ACHN (cell line): ENCODE measurements around the gene ZNF23.
A peak's percentile ranks its signal among the peaks of the same experiment; 100 is the strongest.

Source experiments
- DNase-seq: peaks from one replicate; pipeline ENCODE4 v3.0.0-alpha.2; 2015
- in situ Hi-C: cut with HindIII; loops from 2 replicates; pipeline ENCODE4 v1.10.0; 2017; ENCODE audit warnings: low sequenced_read_pairs, low pct_ligation_motif_present, low pct_unique_long_range_greater_than_20kb

ZNF23 gene

DNA sequence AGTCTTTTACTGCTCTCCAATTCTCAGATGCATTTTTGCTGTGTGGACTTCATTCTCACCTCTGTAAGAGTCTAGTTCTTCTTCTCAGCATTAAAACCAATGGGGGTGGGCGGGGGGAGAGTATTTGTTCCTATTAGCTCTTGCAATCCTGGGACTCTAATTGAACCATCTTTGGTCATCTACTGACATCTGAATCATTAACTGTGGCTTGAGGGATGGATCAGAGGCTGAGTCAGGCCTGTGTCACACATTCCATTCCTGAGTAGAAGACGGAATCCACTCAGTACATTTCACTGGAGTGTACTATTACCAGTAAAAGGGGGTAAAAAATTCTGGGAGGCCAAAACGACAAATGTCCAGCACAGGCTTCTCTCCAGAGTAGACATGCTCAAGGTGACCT, 12.8 kb upstream of the ZNF23 start:
- DNase-seq = peak; percentile 74
- in situ Hi-C loops = no loop called here

DNA sequence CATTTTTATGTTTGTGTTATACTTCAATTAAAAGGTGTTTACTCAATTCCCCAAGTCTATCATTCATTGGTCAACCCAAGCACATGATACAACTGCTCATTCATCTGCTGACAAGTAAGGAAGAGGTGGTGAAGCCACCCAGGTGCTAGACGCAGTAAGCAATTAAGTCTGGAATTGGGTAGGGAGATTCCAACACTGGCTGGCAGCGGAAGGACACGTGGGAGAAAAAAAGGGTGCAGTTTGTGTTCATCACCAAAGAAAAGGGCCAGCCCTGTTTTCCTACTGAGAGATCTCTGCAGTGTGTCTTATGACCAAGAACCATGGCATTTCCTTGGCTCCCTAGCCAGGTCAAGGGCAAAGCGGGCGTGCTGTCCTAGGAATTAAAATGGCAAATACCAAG, 11.8 kb upstream of the ZNF23 start:
- in situ Hi-C loops = no loop called here

DNA sequence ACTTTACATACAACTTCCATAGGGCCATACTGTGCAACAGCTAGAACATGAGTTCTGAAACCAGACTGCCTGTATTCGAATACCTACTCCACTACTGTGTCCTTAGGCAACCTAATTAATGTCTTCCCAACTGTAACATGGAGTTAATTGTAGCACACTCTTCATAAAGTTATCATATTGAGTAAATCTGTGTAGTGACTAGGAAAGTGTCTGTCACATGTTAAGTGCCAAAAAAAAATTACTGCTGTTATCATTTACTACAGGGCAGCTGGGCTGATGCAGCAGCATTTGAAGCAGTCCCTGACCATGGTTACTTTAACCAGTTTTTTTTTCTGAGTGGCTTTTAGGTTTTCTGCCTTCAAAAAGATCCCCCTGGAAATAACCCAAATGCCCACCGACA, 10.9 kb upstream of the ZNF23 start:
- in situ Hi-C loops = no loop called here
- DNase-seq = no peak

More for the DNA sequence above, 11.8 kb upstream of the ZNF23 start:
- DNase-seq = no peak

DNA sequence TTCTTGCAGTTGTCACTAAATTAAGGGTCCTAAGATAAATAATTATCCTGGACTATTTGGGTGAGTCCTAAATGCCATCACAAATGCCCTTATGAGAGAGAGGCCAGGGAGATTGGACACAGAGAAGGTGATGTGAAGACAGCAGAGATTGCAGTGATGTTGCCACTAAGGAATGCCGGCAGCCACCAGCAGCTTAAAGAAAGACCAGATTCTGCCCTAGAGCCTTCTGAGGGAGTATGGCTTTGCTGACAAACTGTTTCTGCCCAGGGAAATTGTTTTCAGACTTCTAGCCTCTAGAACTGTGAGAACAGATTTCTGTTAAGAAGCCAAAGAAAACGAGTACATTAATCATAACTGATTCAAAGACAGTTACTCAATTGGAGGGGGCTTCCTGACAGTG, 10.0 kb upstream of the ZNF23 start:
- in situ Hi-C loops = no loop called here
- DNase-seq = no peak

DNA sequence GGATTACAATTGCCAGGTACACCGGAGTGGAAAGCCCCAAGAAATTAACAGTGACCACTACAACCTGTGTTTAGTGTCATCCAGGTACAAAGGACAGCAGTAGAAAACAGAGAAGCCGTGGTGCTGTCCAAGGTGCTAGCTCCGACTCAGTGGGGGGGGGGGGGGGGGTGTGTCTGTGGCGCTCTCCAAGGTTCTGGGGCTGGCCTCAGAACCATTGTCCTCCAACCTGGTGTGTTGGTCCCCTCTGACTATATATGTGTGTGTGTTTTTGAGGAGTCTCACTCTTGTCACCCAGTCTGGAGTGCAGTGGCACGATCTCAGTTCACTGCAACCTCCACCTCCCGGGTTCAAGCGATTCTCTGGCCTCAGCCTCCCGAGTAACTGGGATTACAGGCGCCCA, 5.8 kb upstream of the ZNF23 start:
- in situ Hi-C loops = no loop called here
- DNase-seq = peak; percentile 55

DNA sequence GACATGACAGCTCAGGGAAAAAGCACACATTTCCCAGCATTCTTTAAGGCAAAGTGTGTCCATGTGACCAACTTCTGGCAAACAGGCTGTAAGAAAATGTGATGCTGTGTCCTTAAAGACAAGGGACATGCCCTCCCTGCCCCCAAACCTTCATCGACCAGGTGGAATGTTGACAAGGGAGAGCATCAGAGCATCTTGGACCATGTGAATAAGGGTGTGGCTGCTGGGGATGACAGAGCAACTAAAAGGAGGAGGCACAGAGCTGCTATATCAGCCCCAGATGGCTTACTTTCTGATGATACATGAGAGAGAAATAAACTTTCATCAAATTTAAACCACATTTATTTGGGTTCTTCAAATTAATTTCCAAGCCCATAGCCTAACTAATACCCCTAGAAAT, 2.2 kb upstream of the ZNF23 start:
- in situ Hi-C loops = no loop called here
- DNase-seq = no peak

DNA sequence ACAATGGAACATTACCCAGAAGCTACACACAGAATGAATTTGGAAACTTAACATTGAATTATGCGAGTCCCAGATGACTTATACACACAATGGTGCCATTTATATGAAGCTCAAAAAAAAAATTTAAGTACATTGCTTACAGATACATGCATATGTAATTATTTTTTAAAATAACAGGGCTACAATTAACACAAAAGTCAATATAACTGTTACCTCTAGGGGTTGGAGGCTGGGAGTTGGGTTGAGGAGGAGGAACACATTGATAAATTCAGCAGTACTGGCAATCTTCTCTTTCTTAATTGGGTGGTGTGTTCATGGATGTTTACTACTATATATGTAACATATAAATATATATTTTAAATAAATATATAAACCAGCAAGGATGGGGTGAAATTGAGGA, 1.1 kb downstream of the ZNF23 start:
- in situ Hi-C loops = no loop called here
- no peak for DNase-seq

DNA sequence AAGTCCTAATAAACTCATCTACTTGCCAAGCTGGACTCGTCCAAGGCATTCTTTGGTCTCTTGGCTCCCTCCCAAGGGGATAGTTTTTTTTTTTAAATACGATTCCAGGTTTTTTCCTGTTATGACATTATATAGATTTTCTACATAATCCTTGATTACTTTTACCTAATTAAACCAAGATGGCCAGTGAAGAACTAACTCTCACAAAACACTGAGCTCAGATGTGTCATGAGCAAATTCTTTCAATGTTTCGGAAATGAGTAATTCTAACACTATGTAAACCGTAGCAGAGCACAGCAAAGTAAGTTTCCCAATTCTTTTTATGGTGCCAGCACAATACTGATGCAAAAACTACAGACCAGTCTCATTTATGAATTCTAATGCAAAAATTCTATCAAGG, 1.8 kb downstream of the ZNF23 start:
- no peak for DNase-seq
- in situ Hi-C loops = no loop called here

DNA sequence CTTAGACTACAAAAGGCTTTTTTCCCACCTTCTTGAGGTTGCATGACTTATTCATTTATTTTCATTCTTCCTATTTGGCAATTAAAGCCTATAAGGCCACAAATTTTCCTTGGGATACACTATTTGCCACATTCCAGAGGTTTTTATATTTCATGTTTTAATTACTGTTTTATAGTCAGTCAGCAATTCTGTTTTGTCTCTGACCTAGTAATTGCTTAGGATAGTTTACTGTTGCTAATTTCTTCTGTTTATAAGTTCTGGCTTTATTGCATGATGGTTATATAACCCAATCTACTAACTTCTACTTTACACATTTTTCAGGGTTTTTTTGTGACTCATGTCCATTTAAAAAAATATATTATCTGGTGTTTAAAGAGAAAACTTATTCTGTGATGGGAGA, 2.5 kb downstream of the ZNF23 start:
- no peak for DNase-seq
- in situ Hi-C loops = no loop called here

DNA sequence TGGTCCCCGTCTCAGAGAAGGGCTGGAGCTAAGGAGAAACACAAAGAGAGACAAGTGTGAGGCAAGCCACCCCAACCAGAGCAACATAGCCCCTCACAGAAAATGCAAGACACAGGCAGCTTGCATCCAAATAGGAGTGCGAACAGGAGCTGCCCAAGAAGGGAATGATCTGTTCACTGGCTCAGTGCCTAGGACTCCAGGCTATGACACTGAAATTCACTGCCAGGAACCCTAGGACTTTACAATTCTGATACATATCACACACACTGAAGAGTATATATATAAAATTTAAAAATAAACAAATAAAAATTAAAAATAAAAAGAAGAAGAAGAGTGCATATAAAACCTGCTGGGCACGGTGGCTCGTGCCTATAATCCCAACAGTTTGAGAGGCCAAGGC, 5.2 kb downstream of the ZNF23 start:
- no peak for DNase-seq
- in situ Hi-C loops = no loop called here

DNA sequence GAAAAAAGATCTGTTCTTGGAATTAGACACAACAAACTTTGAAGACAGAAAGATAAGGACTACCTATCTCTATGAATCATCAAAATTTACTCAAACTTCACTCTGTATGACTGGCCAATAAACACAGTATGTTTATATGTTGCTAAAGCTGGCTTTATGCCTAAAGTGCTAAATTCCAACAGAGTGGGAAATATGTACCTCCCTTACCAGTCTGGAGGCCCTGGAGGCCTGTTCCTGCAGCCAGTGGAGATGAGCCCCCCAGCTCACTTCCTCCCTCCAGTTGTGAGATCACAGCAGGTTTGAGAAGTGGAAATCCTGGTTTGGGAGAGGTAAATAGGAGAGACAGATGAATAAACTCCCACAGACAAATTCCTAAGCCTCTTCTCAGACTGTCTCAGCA, 9.0 kb downstream of the ZNF23 start:
- no peak for DNase-seq
- in situ Hi-C loops = no loop called here

DNA sequence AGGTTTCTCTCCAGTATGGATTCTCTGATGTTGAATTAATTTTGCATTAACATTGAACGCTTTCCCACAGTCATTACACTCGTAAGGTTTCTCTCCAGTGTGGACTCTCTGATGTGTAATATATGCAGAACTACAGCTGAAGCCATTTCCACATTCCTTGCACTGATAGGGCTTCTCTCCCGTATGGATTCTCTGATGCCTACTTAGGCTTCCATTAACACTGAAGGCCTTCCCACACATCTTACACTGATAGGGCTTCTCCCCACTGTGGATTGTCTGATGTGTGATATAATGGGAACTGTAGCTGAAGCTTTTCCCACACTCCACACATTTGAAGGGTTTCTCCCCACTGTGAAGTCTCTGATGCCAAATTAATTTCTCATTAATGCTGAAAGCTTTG, 13.0 kb downstream of the ZNF23 start:
- peak; percentile 16 for DNase-seq
- in situ Hi-C loops = no loop called here

DNA sequence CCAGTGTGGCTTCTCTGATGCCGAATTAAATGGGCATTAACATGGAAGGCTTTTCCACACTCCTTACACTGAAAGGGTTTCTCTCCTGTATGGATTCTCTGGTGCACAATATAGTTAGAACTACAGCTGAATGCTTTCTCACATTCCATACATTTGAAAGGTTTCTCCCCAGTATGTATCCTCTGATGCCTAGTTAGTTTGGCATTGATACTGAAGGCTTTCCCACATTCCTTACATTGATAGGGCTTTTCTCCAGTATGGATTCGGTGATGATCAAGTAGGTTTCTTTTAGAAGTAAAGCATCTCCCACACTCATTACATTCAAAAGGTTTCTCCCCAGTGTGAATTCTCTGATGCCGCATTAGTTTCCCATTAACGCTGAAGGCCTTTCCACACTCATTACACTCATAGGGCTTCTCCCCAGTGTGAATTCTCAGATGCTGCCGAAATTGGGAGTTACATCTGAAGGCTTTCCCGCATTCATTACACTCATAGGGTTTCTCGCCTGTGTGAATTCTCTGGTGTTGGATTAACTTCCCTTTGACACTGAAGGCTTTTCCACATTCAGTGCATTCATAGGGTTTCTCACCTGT, 13.7 kb downstream of the ZNF23 start:
- DNase-seq = no peak
- in situ Hi-C loops = no loop called here

DNA sequence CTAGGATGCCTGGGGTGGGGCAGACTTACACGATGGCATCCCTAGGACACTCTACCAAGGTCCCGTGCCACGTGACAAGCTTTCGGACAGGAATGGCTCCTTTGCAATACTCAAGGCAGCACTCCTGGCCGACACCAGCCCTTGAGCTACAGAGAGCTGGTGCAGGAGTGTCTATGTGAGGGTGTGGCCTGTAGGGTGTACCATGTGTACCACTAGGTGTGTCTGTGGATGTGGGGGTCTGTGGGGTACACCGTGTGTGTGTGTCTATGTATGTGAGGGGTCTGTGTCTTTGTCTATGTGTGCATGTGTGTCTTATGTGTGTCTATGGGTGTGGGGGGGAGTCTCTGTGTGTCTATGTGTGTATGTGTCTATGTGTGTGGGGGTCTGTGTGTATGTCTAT, 18.3 kb downstream of the ZNF23 start:
- in situ Hi-C loops = no loop called here

DNA sequence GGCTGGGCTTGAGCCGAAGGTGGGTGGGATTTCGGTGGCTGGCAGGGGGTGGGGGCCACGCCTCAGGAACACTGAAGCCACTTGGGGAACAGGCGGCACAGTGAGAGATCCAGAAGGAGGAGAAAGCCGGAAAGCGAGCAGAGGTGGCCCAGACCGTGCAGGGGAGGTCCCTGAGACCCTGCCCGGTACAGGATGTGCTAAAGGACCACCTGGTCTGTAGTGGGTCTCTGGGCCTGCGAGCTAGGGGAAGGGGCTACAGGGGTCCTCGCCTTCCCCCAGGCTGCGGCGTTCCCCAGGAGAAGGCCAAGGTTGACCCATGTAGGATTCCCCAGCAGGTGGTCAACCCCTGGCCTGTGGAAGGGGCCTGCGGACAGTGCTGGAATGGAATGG, 20.0 kb downstream of the ZNF23 start, which contains the start of gene TLE7:
TSS of gene TLE7 (minus strand) at position 4 of the 390 bp plus-strand sequence. CDS start 8,730 bp downstream, outside the sequence.
- no peak for DNase-seq
- in situ Hi-C loops = no loop called here

More for the DNA sequence above, 18.3 kb downstream of the ZNF23 start:
- DNase-seq = no peak

DNA sequence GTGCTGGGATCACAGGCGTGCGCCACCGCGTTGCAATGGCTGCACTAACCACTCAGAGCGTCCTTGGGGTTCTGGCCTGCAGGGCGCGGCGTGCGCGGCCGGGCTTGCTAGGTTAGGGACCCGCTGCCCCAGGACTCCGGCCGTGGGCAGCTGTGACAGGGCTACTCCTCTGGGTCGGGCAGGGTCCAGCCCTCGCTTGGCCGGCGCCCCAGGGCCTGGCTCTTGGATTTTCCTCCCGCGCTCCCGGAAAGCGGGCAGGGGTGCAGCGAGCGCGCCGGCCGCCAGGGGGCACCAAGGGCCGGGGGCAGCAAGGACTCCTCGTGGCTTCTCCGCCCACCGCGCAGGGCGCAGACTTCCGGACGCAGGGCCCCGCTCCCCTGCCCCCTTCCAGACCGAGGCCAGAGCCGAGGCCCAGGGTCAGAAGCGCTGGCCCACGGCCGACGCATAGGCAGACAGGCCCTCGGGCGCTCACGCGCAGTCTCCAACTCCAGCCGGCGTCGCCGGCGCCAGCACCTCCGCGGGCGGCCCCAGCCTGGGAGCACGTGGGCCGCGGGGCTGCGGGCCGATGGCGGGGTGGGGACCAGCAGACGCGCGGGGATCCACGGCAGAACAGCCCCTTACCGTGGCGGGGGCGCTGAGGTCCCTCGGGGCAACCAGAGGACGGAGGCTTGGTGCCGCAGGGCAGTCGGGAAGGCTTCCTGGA, 20.5 kb downstream of the ZNF23 start:
- in situ Hi-C loops = no loop called here
- DNase-seq = no peak

DNA sequence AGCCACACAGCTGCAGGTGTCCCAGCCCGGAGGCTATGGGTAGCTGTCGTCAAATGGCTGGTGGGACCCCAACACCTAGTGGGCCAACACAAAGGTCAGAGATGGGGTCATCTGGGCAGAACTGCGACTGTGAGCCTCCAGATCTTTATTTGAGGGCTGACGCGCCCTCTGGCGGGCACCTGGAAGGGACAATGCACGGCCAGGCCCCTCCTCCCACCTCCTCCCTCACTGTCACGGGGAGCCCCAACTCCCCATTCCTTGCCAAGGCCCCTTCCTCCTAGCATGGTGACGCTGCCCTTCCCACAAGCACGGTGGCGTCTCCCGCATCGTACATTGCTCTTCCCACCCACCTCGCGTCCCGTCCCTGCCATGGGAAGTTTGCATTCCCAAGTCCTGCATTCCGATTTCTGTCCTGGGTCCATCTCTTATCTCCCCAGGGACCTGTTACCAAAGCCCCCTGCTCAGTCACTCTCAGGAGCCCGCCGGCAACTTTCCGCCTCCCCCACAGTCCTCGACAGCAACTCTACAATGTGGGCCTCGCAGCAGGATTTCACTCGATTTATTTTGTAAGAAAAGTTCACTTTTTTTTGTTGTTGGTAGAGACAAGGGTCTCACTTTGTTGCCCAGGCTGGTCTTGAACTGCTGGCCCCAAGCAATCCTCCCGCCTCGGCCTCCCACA, 21.2 kb downstream of the ZNF23 start:
- no peak for DNase-seq
- in situ Hi-C loops = no loop called here

DNA sequence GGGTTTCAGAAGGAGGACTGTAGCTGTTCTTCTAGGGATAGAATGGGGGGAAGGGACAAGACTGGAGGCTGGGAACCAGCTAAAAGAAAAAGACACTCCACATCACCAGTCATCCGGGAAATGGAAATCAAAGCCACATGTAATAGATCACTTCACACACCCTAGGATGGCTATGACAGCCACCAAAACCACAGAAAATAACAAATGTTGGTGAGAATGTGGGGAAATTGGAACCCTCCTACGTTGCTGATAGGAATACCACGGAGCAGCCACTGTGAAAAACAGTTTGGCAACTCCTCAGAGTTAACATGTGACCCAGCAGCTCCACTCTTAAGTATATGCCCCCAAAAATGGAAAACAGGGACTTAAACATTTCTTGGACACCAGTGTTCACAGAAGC, 22.5 kb downstream of the ZNF23 start:
- no peak for DNase-seq
- in situ Hi-C loops = no loop called here

DNA sequence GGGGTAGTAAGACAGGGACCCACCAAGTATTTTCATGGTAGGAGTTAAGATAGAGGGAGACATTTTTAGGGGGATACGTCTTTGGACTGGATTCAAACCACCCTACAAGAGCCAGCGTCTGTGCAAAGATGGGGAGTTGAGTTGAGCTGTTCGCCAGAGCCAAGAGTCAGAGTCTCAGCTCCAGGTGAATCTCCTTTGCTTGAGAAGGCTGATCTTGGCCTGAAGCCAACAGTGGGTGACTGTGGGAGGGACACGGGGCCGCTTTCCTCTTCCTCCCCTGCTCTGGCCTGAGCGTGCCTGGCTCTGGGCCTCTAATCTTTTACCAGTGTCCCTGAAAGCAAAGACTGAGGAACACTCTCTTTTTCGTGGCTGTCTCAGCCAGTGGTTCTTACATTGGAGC, 25.6 kb downstream of the ZNF23 start:
- DNase-seq = no peak
- in situ Hi-C loops = no loop called here

DNA sequence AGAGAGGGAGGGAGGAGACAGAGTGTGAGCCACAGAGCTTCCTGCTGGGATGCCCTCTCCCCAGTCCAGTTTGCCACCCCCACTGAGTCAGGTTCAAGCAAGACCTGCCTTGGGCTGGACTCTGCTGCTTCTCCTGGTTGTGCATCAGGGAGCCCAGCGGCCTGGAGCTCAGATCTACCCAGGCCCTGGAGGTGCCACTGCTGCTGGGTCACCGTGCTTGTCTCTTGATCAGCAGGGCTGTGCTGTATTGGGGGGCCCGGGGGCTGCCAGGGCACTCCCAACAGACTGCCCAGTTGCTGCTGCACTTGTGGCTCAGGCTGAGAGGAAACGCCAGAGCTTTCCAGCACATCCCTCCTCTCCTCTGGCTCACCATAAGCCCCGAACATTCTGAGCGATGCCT, 29.1 kb downstream of the ZNF23 start:
- in situ Hi-C loops = no loop called here
- no peak for DNase-seq
